BE2C (cell line): Measurements from ENCODE around the gene NATD1.

Source experiments
- DNase-seq: peaks from one replicate; pipeline ENCODE4 v3.0.0-alpha.2; 2020
- H3K27me3 ChIP-seq: fragments of 250-450 bp; sonication (Bioruptor Pico); 2 replicates; pipeline ENCODE4 v1.5.1; 2020; ENCODE audit warnings: mild to moderate bottlenecking
- H3K36me3 ChIP-seq: fragments of 250-450 bp; sonication (Bioruptor Pico); 2 replicates; pipeline ENCODE4 v1.5.1; 2020; ENCODE audit warnings: mild to moderate bottlenecking
- H3K4me1 ChIP-seq: fragments of 250-450 bp; sonication (Bioruptor Pico); 2 replicates; pipeline ENCODE4 v1.5.1; 2020
- H3K4me3 ChIP-seq: 2 replicates; pipeline ENCODE4 v1.5.1; 2011; ENCODE audit warnings: low read depth, low read length
- H3K9me3 ChIP-seq: fragments of 250-450 bp; sonication (Bioruptor Pico); 2 replicates; pipeline ENCODE4 v1.5.1; 2020
- CTCF ChIP-seq: IDR thresholded peaks from 2 replicates; pipeline ENCODE4 v1.5.1; 2012; ENCODE audit warnings: mild to moderate bottlenecking, low read depth, low read length

NATD1 gene

GRCh38 chr17:21189361-21189760 is 63.8 kb downstream of the NATD1 start:
- H3K9me3 ChIP-seq = no peaks in the 10 kb centered on the region
- no peak for DNase-seq
- TF ChIP-seq CTCF = no peak
- H3K36me3 ChIP-seq = no peaks in the 10 kb centered on the region
- no peak overlapping the region for H3K4me3 ChIP-seq
- H3K4me1 ChIP-seq = peaks cover 9% of the 10 kb centered on the region
- no peaks in the 10 kb centered on the region for H3K27me3 ChIP-seq
